RWPE1 (cell line): Measurements from ENCODE around the gene SRGAP1.
"Not testable (repeated sequence)": the region's sequence is repeated elsewhere in the genome, so short reads cannot be mapped to it uniquely, and the experiment has no call there.

Experiments used
- CTCF ChIA-PET: fragments of 350-600 bp; sonication (Branson Sonifier 250); formaldehyde crosslinking; extraction: SDS; loops from one replicate; lab custom pipeline; 2021; lab: Yijun Ruan, JAX
- POLR2A ChIA-PET: fragments of 400-600 bp; formaldehyde crosslinking; extraction: SDS; loops from one replicate; lab custom pipeline; 2020; ENCODE audit warnings: antibody characterized with exemption; ENCODE audit not compliant: low non-redundant PET; lab: Yijun Ruan, JAX
- DNase-seq: peaks from one replicate; pipeline ENCODE4 v3.0.0; 2012; ENCODE audit warnings: low spot score
- H3K27ac ChIP-seq: fragments of 450-650 bp; 2 replicates; pipeline ENCODE4 v1.5.1; 2017
- CTCF ChIP-seq: fragments of 450-650 bp; conservative IDR thresholded peaks from 2 replicates; pipeline ENCODE4 v1.5.1; 2017; ENCODE audit warnings: low read depth, mild to moderate bottlenecking

SRGAP1 gene

GRCh38 chr12:64030155-64030554, 185.7 kb downstream of the SRGAP1 start:
- H3K27ac ChIP-seq: no peak overlapping the region
- TF ChIP-seq CTCF: no peak
- DNase-seq: no peak
- POLR2A ChIA-PET: no interaction called here
- CTCF ChIA-PET: no interaction called here

DNA sequence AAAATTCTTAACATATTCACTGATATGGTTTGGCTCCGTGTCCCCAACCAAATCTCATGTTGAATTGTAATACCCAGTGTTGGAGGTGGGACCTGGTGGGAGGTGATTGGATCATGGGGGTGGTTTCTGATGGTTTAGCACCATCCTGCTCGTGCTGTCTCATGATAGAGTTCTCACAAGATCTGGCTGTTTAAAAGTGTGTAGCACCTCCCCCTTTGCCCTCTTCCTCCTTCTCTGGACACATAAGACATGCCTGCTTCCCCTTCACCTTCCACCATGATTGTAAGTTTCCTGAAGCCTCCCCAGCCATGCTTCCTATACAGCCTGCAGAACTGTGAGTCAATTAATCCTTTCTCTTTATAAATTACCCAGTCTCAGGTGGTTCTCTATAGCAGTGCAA, 189.6 kb downstream of the SRGAP1 start:
- H3K27ac ChIP-seq, DNase-seq, POLR2A ChIA-PET: not testable (repeated sequence)
- CTCF ChIA-PET: interaction anchor here (0.6 kb wide), 1 partner anchor 190 kb away, joined by 4 read pairs; the partner anchor contains the start of gene SRGAP1

GRCh38 chr12:64034901-64035576, 190.5 kb downstream of the SRGAP1 start:
- no peak overlapping the region for H3K27ac ChIP-seq
- ChIA-PET POLR2A (no interaction called here), CTCF (no interaction called here)
- DNase-seq: no peak
- no peak for TF ChIP-seq CTCF

- TF ChIP-seq CTCF: no peak
- peak overlapping the region; percentile 30; the same call in 1 of the 2 replicates for H3K27ac ChIP-seq
- POLR2A ChIA-PET: no interaction called here
- no peak for DNase-seq
- CTCF ChIA-PET: interaction anchor here (0.8 kb wide), 1 partner anchor 192 kb away, joined by 3 read pairs; the partner anchor contains the start of gene SRGAP1
Observed at GRCh38 chr12:64036414-64036813, 191.9 kb downstream of the SRGAP1 start.

- no peak overlapping the region for H3K27ac ChIP-seq
- ChIA-PET CTCF (no interaction called here), POLR2A (no interaction called here)
- no peak for DNase-seq
- no peak for TF ChIP-seq CTCF
Observed at GRCh38 chr12:64039281-64039871, 194.9 kb downstream of the SRGAP1 start.

GRCh38 chr12:64042911-64043310, 198.4 kb downstream of the SRGAP1 start:
- no peak overlapping the region for H3K27ac ChIP-seq
- no peak for DNase-seq
- POLR2A ChIA-PET: no interaction called here
- TF ChIP-seq CTCF: no peak
- CTCF ChIA-PET: interaction anchor here (0.6 to 0.7 kb wide), 2 partner anchors 33 to 200 kb away, joined by 3 to 4 read pairs; no protein-coding TSS in a partner anchor

DNA sequence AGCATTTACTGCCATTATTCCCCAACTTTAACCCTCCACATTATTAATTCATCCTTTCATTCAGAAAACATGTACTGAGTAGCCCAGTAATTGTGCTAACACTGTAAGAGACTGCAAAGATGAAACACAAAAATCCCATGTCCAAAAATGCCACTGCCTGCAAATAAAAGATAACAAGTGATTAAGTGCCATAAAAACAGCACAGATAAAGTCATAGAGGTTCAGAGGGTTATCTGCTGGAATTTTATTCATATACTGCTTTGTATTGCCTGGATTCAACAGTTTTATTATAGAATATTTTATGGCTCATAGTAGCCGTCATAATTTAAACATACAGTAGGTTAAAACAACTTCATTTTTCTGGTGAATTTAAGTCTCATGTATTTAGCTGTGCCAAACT, 199.7 kb downstream of the SRGAP1 start:
- CTCF ChIA-PET: no interaction called here
- DNase-seq: no peak
- no peak for TF ChIP-seq CTCF
- POLR2A ChIA-PET: no interaction called here
- no peak overlapping the region for H3K27ac ChIP-seq
